Fibroblast of mammary gland (primary cell): ENCODE data around the gene DDX39A.
"Not testable (repeated sequence)": the region's sequence is repeated elsewhere in the genome, so short reads cannot be mapped to it uniquely, and the experiment has no call there.

Experiments
- DNase-seq: peaks from one replicate; pipeline ENCODE4 v3.0.0-alpha.2; 2010; ENCODE audit warnings: low read depth
- H3K4me3 ChIP-seq: 2 replicates; pipeline ENCODE4 v1.5.1; 2011; ENCODE audit warnings: low read depth, mild to moderate bottlenecking, low read length, moderate library complexity; ENCODE audit not compliant: control insufficient read depth
- CTCF ChIP-seq: conservative IDR thresholded peaks from 2 replicates; pipeline ENCODE4 v1.5.1; 2011; ENCODE audit warnings: low read depth, low read length, inconsistent platforms; ENCODE audit not compliant: control insufficient read depth, insufficient read depth

DDX39A gene

GRCh38 chr19:14402332-14403144 lies 16.6 kb downstream of the DDX39A start:
- no peak overlapping the region for H3K4me3 ChIP-seq
- peak; percentile 97 for DNase-seq
- no peak for TF ChIP-seq CTCF

GRCh38 chr19:14401468-14402195 lies 17.5 kb downstream of the DDX39A start:
- DNase-seq = no peak
- TF ChIP-seq CTCF = no peak
- H3K4me3 ChIP-seq = no peak overlapping the region

GRCh38 chr19:14400951-14401431 lies 18.1 kb downstream of the DDX39A start:
- DNase-seq = peak; percentile 45
- no peak overlapping the region for H3K4me3 ChIP-seq
- no peak for TF ChIP-seq CTCF

- not testable (repeated sequence) for H3K4me3 ChIP-seq, DNase-seq
These were observed 22.0 kb downstream of the DDX39A start for GRCh38 chr19:14397168-14397567.

GRCh38 chr19:14396730-14397129 lies 22.4 kb downstream of the DDX39A start:
- H3K4me3 ChIP-seq, DNase-seq: not testable (repeated sequence)

GRCh38 chr19:14395710-14396336 lies 23.3 kb downstream of the DDX39A start:
- TF ChIP-seq CTCF = no peak
- H3K4me3 ChIP-seq = no peak overlapping the region
- DNase-seq = no peak

- DNase-seq = no peak
- TF ChIP-seq CTCF = no peak
- no peak overlapping the region for H3K4me3 ChIP-seq
These were observed 23.9 kb downstream of the DDX39A start for GRCh38 chr19:14395262-14395661.
